HG02571 (cell line): ENCODE data around the gene RIN1.

Source experiments
- ATAC-seq: cut with Tn5 transposase; IDR thresholded peaks from one replicate; pipeline ENCODE4 v1.9.1; 2021; ENCODE audit warnings: mild to moderate bottlenecking, moderate library complexity; ENCODE audit not compliant: unreplicated experiment

RIN1 gene

DNA sequence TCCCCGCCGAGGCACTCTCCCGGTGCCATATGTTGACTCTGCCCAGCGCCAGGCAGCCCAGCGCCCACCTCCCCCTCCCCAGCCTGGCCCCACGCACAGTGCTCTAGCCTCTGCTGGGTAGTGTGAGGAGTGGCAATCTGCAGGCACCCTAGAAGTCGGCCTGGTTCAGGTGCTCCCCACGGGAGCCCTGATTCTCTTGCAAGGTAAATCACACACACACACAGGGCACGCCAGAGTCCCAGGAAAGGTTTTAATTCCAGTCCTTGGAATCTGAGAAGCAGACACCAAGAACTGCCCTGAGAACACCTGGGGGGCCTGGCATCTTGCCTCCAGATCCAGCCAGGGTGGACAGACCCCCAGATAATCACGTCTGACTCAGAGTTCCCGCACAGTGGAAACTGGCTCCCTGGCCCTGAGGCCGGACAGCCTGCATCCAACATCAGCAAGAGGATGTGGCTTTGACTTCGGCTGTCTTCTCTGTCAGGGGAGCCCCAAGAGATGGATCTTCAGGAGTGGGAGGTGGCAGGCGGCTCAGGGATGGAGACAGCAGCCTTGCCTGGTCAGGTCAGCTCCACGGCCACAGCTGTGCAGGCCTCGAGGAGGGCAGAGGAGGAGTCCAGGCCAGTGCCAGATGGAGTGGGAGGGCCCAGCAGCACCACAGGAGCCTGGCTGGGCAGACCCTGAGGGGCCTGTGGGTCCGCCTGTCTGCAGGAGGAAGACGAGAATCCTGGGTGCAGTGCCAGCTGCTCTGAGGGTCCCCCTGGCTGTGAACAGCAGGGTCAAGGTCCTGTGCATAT, 1.1 kb upstream of the RIN1 start:
- ATAC-seq = no peak

DNA sequence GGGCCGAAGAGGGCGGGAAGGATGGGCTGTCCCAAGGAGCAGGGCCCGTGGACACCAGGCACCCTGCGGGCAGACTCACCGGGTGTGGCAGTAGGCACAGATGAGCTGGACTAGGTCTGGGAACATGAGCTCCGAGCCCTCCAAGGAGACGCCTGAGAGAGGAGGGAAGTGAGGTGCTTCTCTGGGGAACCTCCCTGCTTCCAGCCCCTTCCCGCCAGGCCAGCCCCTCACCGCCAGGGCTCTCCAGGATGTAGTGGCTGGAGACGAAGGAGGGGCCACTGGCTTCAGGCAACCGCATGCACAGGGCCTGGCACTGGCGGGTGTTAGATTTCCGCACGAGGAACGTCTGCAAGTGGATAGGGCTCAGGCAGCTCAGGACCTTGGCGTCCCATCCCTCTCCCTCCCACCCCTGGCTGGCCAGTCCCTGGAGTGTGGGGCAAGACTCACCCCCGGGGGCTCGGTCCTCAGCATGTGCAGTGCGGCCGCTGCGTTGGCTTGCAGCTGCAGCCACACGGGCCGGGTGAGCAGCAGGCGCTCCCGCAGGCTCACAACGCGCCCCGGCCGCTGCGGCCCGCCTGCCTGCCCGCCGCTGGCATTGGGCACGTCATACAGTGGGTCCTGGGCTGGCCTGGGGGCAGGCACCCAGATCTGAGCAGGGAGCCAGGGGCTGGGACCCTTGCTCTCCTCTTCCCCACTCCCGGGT, 552 bp downstream of the RIN1 start:
- ATAC-seq = no peak

DNA sequence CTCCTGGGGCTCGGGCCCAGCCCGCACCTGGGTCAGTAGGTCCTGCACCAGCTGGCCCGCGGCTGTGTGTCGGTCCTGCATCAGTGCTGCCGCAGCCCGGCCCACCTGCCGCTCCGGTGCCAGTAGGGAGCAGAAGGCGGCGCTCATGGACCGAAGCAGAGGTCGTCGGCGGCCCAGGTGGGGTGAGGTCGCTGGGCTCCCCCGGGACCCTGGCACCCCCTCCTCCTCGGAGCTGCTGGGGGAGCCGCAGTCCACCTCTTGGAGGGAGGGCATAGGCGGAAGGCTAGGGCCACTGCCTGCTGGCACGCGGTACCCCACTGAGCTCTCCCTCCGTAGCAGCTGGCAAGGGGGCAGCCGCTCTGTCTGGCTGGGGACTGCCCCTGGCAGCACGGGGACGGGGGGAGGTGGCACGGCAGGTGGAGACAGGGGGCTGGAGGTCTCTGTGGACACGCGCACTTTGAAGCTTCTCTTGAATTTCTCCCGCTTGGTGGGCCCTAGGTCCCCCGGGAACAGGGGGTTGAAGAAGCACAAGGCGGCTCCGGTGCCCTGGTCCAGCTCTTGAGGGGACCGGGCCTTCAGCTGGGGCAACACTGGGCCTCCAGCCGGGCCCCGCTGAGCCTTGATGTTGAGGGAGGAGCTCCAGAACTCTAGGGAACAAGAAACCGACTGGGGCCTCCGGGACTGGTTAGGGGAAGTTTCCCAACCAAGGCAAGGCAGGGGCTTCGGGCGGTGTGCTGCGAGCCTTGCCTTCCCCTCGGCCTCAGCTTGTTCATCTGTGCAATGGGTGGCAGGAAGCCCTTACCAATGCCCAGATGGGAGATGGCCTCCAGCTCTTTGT, 1.4 kb downstream of the RIN1 start:
- no peak for ATAC-seq

DNA sequence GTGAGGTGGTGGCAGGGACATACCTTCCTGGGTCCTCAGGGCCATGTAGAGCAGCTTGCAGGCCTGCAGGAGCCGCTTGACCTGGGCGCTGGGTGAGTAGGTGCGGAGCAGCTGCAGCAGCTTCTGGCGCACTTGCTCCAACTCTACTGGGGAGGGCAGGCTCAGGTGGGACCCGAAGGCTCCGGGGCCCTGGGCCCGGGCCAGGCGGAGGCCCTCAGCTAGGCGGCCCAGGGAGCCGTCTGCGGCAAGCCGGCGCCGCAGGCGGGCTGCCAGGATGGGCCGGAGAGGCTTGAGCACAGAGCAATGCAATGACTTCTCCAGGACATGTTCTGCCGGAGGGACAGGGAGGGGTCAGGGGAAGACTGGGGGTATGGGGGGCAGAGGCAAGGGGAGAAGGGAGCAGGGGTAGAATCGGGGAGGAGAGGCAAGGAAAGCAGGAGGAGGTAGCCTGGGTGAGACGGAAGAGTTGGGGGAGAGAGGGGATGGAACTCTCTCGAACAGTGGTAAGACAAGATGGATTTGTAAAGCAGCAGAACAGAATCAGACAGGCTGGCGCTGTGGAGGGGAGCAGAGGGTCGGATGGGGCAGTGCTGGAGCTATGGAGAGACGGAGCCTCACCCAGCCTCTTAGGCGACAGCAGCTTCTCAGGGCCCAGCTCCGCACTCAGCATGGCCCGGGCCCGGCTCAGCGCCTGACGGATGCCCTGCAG, 2.2 kb downstream of the RIN1 start:
- ATAC-seq = no peak

DNA sequence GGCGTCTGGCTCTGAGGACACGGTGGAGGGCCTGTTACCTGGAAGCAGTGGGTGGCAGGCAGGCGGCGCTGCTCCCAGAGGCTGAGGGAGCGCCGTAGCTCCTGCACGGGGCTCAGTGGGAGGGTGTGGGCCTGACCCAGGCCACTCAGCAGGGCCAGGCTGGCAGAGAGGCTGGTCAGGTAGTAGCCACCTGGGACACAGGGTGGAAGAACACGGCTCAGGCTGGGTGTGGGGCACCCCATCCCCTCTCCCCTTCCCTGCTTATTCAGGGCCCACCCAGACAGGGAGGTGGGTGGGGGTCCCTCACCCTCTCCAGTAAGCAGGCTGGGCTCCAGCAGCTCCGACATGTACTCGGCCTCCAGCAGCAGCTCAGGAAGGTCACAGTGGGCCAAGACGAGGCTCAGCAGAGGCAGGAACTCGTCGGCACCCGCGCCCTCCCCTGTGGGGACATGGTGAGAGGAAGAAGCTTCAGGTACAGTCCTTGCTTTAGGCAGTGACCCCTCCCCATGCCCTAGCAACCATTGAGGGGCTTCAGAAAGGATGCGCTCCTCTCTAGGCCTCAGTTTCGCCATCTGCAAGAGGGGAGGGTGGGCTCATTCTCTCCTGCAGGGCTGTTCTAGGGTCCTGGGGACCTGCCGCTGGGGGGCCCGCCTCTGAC, 2.9 kb downstream of the RIN1 start:
- ATAC-seq = no peak

DNA sequence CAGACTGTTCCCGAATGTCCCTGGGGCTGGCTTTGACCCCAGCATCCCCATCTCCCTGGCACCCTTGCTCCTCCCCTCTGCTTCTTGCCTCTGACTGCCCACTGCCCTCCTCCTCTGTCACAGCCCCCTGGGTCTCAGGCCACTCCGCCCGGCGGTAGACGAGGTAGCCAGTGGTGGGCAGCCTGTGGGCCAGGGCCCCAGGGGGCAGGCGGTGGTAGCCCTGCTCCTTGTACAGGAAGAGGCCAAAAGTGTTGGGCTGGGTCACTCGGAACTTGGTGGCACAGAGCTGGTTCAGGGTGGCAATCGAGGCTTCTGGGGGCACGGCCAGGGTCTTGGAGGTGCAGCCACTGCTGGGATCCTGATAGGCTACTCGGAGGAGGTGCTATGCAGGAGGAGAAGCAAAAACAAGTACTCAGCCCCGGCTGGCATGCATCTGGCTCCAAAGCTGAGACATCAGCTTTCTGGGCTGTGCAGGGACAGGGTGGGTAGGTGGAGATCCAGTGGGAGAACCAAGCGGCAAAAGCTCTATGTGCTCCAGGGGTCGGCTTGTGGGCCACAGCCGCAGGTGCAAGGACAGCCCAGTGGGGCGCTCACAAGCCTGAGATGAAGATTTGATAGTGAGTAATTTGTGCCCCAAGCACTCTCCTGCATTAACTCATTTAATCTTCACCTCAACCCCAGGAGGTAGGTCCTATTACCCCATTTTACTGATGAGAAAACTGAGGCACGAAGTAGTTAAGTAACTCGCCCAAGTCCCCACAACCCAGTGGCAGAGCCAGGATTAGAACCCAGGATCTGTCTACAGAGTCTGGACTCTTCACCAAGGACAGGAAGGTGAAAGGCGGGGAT, 3.6 kb downstream of the RIN1 start:
- ATAC-seq = no peak

DNA sequence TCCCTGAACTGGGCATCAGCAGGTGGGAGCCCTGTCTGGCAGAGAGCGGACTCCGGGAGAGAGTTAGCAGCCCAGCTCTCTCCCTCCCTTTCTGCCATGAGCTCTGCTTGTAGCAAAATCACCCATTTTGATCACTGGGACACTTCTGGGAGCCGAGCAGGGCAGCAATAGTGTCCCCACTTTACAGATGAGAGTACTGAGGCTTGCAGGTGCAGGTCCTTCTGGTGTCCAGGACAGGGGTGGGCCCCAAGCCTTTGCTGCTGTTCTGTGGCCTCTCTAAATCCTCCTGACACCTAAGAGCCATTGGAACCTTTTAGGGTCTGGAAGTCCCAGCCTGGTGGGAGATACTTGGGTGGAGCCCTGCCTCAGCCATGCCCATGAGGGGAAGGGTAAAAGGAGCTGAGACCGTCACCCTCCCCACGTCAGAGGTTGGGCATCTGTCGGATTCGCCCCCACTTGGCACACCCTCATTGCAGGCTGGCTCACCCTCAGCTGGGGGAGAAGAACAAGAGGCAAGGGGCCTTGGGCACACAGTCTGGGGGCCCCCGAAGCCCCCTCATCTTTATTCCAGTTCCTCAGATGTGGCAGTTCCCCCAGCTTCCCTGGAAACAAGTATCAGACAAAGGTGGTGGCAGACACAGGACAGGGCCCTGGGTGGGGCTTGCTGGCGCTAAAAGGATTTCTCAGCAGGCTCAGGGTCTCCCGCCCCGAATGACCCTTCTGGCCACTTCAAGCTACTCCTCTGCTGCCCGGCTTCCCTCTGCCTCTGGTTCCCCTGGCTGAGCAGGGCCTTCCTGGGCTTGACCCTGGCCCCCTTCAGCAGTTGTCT, 4.5 kb downstream of the RIN1 start:
- no peak for ATAC-seq

DNA sequence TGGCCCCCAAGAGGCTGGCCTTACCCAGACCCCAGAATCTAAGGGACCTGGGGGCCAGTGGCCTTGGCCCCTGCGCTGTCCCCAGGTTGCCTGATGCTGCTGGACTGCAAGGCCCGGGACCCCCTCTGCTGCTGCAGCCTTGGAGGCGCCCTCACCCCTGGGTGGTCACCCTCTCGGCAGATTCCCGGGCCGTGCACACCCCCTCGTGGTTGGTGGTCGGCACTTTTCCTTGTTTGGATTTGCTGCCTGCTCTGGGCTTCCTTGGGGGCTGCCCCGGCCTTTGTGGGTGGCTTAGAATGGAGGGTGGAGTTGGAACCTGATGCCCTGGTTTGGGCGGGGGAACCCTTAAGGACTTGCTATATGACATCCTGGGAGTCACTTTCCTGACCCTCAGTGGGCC, 5.3 kb downstream of the RIN1 start:
- ATAC-seq = no peak

DNA sequence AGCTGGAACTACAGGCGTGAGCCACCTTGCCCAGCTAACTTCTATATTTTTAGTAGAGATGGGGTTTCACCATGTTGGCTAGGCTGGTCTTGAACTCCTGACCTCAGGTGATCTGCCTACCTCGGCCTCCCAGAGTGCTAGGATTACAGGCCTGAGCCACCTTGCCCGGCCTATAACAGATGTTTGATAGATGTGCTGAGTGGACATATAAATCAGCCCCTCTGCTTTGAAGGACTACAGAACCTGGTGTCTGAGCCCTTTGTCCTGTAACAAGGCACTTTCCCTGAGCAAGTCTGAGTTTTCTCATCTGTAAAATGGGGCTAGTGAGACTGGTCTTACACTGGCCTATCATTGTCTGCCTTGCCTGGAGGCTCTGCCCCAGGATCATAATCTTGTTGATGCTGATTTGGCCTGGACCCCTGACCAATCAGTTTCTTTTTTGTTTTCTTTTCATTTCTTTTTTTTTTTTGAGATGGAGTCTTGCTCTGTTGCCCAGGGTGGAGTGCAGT, 7.0 kb downstream of the RIN1 start:
- ATAC-seq = no peak

DNA sequence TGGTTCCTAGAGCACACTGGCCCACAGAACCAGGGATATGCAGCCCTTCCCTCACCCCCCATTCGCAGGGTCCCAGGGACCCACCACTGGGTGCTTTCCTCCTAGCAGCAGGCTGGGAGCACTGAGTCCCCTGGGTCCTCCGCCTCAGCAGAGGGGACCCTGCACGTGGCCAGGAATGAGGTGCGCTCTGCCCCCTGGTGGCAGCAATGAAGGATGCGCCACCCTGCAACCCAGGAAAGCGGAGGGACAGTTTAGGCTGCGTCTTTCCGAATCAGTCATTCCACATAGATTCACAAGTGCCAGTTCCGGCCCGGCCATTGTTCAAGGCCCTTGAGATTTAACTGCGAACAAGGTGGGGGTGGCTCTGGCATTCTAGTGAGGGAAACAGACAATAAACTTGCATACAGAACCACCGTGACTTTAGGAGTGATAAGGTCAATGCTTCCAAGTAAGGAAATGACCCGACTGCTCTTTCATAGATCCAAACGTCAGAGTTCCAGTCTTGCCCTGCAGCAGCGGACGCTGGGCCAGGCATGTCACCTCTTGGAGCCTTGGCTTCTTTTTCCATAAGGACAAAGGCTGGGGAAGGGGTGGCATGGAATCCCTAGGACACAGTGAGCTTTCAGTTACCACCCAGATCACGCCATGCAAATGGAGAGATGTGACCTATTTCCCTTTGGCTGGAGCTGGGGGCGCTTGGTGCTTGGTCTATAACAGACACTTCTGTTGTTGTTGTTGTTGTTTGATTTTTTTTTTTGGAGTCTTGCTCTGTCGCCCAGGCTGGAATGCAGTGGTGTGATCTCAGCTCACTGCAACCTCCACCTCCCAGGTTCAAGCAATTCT, 7.7 kb downstream of the RIN1 start:
- ATAC-seq = no peak

DNA sequence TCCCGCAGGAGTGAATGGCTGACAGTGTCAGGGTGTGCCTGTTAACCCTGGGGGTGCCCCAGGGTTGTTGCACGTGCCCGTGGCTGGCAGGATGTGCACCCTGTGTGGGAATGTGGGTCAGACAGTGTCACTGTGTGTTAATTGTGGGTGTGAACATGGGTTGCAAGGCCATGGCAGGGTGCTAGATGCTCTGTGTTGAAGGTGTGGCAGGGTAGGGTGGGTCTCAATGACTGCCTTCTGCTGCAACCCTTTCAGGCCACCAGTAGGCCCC, 8.3 kb downstream of the RIN1 start:
- ATAC-seq = no peak

DNA sequence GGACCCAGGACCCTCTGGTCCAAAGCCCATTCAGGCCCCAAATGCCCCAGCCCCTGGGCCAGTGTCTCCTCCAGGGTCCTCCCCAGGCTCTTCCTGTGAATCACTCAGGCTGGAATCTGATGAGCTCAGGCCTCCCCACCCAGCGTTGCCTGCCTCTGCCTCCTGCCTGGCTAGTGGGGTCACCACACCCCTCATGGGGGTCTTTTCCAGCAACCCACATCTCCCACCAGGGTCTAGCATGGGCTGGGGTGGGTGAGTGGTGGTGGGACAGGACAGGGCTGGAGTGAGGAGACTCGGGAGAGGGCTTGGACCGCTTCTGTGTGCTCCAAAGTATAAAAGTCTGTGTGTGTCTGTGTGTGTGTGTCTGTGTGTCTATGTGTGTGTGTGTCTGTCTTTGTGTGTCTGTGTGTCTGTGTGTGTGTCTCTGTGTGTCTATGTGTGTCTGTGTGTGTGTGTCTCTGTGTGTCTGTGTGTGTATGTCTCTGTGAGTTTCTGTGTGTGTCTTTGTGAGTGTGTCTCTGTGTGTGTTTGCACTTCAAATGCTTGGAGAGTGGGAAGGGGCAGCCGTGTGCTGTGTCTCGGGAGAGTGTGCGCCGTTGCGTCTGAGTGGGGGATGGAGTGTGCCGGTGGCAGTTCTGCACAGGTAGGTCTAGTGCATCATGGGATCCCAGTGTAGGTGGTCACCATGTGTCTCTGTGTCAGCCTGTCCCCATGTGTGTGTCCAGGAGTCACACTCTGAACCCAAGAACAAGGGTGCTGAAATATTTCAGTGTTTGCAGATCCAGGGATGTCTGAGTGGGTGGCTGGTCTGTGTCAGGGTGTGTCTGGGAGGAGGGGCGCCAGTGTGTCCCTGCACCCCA, 8.8 kb downstream of the RIN1 start:
- ATAC-seq = no peak

DNA sequence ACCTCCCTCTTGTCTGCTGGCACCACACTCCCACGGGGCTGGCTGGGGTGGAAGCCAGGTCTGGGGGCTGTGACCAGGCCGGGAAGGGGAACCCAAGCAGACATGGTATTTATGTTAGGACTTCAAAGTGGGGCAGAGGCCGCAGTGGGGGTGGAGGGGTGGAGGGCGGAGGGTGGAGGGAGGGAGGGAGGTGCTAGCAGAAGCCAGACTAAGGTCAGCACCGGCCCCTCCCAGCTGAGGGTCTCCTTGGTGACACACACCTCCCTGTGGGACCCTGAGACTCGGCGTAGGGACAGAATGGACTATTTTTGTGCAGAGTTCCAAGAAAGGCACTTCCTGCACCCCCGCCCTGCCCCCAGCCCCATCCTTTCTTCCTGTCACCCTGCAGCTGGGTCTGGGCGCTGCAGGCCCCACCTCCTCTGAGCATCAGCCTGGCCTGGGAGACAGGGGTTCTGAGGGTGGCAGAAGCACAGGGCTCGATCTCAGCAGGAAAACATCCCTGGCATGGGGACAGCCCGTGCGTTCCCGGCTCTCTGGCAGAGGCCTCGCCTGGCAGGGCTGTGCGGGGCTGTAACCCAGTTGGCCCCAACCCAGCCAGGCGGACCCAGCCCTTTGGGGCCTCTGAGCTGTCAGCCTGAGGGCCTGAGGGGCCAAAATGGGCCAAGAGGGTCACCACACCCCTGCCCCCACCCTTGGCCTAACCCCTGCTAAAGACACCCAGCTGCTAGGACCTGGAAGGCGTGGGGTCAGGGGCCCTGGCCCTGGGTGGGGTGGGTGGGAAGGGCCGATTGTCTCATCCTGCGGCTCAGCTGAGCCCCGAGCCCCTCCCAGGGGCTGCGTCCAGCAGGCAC, 9.7 kb downstream of the RIN1 start:
- ATAC-seq = no peak

DNA sequence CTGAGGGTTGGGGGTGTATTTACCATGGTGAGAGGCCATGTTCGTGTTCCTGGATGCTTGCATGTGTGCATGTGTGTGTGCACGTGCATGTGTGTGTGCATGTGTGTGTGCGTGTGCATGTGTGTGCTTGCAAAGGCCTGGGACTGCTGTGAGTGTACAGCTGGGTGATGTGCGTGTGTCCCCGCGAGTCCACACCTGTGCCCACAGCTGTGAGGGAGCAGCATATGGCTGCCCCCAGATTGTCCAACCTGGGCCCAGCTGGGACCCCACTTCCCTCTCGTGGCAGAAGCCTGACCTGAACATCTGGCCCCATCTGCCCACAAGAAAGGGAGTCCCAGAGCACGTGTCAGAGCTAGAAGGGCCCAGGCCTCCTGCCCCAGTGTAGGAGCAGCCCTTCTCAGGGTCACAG, 11.0 kb downstream of the RIN1 start:
- ATAC-seq = no peak

DNA sequence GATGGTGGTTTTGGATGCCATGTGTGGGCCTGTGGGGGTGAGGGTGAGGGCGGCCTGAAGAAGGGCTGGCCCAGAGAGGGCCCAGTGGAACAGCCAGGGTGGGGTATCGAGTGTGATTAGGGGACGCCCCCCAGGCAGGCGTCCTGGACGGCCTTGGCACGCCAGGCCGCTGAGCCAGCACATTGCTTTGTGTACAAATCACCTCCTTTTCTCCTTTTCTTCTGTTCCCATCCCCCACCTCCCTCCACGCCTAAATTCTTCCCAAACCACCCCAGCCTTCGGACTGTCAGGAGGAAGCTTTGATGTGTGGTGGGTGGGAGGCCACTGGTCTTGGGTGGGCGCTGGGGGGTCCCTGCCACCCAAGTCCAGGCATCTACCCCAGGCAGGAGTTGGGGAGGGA, 11.6 kb downstream of the RIN1 start:
- ATAC-seq = no peak

DNA sequence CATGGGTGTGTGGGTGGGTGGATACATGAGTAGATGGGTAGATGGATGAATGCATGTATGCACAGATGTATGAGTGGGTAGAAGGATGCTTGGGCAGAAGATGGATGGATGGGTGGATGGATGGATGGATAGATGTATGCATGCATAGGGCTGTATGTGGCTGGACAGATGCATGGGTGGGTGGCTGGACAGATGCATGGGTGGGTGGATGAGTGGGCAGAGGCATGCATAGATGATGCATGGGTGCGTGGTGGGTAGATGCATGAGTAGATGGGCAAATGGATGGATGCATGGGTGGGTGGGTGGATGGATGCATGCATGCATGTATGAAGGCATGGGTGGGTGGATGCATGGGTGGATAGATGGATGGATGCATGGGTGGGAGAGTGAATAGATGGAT, 12.6 kb downstream of the RIN1 start:
- ATAC-seq = no peak
